Fibroblast of lung (primary cell): ENCODE results near the gene AXIN2.

Experiments
- CTCF ChIP-seq, 2 donors: IDR thresholded peaks in 1 of 2; conservative IDR thresholded peaks in 1 of 2; 1 replicate in 1 of 2; 2 replicates in 1 of 2; pipeline ENCODE4 v1.5.1; 2011 to 2012; ENCODE audit warnings: low read length in 2 of 2, control low read depth in 1 of 2, inconsistent platforms in 1 of 2, low read depth in 1 of 2, mild to moderate bottlenecking in 1 of 2
- EZH2 ChIP-seq: IDR thresholded peaks from 2 replicates; pipeline ENCODE4 v1.5.1; 2012; ENCODE audit warnings: low read length, control low read depth, mild to moderate bottlenecking; ENCODE audit errors: missing control alignments

- TF ChIP-seq CTCF (conservative IDR thresholded peaks at IDR 0.05 in 1 of 2, IDR thresholded peaks at IDR 0.05 in 1 of 2; ENCODE audit: low read depth in 1 of 2, low read length in 2 of 2): no peak
- TF ChIP-seq EZH2: no peak
Measured at GRCh38 chr17:65504141-65504540, 57.3 kb downstream of the AXIN2 start.
